ENCODE measurements around the gene GDPD3.

GDPD3 gene

DNA sequence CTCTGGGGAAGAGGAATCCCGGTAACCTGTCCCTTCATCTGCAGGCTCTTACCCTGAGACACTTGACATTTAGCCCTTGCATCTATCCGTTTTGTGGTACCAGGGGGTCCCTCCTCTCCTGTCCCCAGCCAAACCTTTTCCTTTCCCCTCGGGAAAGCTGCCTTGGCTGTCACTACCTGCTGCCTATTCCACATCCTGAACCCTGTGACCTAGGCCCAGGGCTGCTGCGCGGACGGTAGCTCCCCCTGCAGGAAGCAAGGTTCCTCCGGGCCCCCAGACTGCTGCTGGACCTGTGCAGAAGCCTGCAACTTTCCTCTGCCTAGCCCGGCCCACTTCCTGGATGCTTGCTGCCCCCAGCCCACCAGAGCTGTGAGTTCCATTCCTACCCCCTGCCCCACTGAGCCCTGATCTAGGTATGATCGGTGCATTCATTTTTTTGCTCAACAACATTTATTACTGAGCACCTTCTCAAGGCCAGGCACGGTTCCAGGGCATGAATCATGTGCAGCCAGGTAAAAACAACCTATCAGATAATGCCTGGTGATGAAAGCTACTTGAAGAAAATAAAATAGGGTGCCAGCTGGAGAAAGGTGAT, 58.3 kb downstream of the GDPD3 start:
- peak; percentile 90 for DNase-seq (ENCODE audit: low spot score)

Measured in iPS-NIHi11 (cell line).